Dedifferentiated amniotic fluid mesenchymal stem cell (primary cell): Measurements from ENCODE around the gene THRSP.

Source experiments
- DNase-seq: peaks from one replicate; pipeline ENCODE4 v3.0.0-alpha.2; 2016; ENCODE audit errors: extremely low spot score

Gene THRSP

GRCh38 chr11:78097666-78098385, 34.2 kb downstream of the THRSP start:
- DNase-seq = no peak

DNA sequence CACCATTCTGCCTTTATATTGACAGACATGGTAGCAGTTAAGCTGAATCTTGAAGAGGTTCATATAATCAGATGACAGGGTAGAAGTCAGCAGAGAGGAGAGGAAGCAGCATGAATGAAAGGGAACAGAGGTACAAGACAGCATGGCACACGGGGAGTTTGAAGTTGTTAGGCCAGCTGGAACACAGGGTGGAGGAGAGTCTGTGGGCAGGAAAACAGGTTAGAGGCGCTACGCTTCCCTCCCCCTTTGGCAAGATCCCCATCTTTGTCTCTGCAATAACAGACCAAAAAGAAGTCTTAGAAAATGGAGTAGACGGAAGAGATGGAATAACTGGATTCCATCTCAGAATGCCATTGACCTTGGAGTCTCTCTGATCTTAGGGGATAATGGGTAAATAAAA, 36.0 kb downstream of the THRSP start:
- DNase-seq = no peak

- DNase-seq = no peak
Observed at GRCh38 chr11:78100261-78100660, 36.6 kb downstream of the THRSP start.

GRCh38 chr11:78100676-78101472, 37.2 kb downstream of the THRSP start:
- DNase-seq = no peak

GRCh38 chr11:78109081-78110015, 45.7 kb downstream of the THRSP start:
- no peak for DNase-seq

- DNase-seq = no peak
Observed at GRCh38 chr11:78110351-78110750, 46.7 kb downstream of the THRSP start.

GRCh38 chr11:78110830-78111229, 47.2 kb downstream of the THRSP start:
- DNase-seq = no peak

- no peak for DNase-seq
Observed at GRCh38 chr11:78111298-78111697, 47.6 kb downstream of the THRSP start.

GRCh38 chr11:78112582-78113275, 49.1 kb downstream of the THRSP start:
- DNase-seq = no peak
